HCEC 1CT (cell line): ENCODE results near the gene ESR1.

Source experiments
- DNase-seq: peaks from one replicate; pipeline ENCODE4 v3.0.0-alpha.2; 2017

ESR1 gene

DNA sequence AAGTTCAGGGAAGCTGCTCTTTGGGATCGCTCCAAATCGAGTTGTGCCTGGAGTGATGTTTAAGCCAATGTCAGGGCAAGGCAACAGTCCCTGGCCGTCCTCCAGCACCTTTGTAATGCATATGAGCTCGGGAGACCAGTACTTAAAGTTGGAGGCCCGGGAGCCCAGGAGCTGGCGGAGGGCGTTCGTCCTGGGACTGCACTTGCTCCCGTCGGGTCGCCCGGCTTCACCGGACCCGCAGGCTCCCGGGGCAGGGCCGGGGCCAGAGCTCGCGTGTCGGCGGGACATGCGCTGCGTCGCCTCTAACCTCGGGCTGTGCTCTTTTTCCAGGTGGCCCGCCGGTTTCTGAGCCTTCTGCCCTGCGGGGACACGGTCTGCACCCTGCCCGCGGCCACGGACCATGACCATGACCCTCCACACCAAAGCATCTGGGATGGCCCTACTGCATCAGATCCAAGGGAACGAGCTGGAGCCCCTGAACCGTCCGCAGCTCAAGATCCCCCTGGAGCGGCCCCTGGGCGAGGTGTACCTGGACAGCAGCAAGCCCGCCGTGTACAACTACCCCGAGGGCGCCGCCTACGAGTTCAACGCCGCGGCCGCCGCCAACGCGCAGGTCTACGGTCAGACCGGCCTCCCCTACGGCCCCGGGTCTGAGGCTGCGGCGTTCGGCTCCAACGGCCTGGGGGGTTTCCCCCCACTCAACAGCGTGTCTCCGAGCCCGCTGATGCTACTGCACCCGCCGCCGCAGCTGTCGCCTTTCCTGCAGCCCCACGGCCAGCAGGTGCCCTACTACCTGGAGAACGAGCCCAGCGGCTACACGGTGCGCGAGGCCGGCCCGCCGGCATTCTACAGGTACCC is at the start of gene ESR1:
TSS of gene ESR1 (plus strand) at position 170 of the 858 bp plus-strand sequence. CDS start at position 401, 231 bp downstream.
- no peak for DNase-seq

GRCh38 chr6:151760486-151760885 is 47.0 kb upstream of the ESR1 start:
- no peak for DNase-seq

- no peak for DNase-seq
Observed at GRCh38 chr6:151761851-151762250, 45.6 kb upstream of the ESR1 start.

GRCh38 chr6:151762817-151763216 is 44.7 kb upstream of the ESR1 start:
- no peak for DNase-seq

GRCh38 chr6:151763303-151763702 is 44.2 kb upstream of the ESR1 start:
- no peak for DNase-seq

GRCh38 chr6:151763938-151764680 is 43.4 kb upstream of the ESR1 start:
- DNase-seq, result peak; percentile 44

- DNase-seq, result peak; percentile 67
Observed at GRCh38 chr6:151765444-151765886, 42.0 kb upstream of the ESR1 start.

GRCh38 chr6:151772446-151772845 is 35.0 kb upstream of the ESR1 start:
- DNase-seq, result no peak

- DNase-seq, result no peak
Observed at GRCh38 chr6:151773382-151773781, 34.1 kb upstream of the ESR1 start.

DNA sequence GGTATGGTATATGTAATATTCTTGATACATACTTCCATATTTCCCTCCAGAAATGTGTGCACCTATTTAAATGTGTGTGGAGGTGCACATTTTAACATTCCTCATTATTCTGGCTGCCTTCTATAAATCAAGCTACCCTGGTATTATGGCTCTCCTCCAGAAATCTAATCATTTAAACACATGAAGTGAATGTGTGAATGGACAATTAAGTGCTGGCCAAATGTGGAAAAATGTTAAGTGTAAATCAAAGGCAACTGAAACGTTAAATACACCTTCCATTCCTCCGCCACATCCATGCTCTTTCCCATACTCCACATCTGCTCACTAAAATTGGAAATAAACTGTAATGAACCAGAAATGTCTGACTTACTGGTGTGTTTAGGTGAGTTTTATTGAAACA is 24.9 kb upstream of the ESR1 start:
- no peak for DNase-seq

DNA sequence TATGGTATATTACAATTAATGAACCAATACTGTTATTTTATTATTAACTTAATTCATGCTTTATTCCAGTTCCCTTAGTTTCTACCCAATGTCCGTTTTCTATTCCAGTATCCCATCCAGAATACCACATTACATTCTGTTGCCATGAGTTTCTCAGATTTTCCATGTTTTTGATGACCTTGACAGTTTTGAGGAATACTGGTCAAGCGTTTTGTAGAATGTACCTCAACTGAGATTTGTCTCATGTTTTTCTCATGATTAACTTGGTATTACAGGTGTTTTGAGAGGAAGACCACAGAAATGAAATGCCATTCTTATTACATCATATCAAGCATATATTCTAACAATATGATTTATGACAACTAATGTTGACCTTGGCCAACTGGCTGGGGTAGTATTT is 23.8 kb upstream of the ESR1 start:
- no peak for DNase-seq

GRCh38 chr6:151784441-151785214 is 22.9 kb upstream of the ESR1 start:
- peak; percentile 38 for DNase-seq

DNA sequence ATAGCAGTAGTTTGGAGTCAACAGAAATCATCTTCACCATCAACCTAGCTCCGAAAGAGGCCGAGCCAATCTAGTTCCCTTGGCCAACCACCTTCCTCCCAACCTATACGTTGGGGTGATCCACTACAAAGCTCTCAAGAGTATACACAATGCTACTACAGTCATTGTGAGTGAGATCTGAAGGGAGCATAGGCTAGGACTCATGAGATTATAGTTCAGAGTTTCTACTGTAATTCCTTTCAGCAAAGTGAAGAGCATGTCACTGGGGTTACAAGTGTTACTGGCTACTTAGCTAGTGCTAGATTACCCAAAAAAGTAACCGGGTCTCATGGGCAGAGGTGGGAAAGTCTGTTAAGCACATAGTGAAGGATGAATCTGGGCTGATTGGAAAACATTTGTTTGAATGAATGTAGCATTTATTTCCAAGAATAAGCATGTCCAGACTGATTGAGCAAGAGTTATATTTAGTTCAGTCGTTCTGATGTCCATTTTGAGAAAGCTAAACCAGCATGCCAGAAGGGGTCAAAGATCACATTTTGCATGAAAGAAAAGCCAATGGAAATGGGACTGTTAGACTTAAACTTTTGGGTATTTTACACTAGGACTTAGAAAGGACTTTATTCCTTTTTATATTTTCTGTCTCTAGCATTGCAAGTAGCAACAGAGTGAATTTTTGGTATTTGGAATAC is 10.5 kb upstream of the ESR1 start:
- DNase-seq, result no peak

- no peak for DNase-seq
Observed at GRCh38 chr6:151803743-151804142, 3.7 kb upstream of the ESR1 start.

DNA sequence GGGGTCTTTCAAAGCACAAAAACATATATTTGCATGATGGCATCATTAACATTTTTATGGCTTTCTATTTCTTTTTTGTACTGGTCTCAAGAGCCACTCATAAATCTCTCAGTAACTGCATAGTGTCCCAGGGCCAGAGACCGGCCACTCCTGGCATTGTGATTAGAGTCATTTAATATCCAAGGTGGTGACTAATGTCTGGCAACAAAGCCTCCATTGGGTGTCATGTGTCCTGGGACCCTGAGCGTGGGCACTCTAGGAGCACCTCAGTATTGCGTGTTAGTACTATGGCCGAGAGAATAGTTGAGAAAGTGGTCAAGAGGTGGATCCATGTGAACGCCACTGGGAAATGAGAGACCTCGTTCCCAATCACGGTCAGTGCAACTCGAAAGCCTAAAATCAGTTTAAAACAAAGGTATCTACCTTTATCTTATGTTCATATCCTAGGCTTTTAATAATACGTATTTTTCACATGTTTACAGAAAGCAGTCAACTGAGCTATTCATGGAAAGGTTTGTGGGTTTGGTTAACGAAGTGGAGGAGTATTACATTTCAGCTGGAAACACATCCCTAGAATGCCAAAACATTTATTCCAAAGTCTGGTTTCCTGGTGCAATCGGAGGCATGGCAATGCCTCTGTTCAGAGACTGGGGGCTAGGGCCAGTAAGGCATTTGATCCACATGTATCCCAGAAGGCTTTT is 2.7 kb upstream of the ESR1 start:
- no peak for DNase-seq

GRCh38 chr6:151805286-151805840 is 2.1 kb upstream of the ESR1 start:
- no peak for DNase-seq

DNA sequence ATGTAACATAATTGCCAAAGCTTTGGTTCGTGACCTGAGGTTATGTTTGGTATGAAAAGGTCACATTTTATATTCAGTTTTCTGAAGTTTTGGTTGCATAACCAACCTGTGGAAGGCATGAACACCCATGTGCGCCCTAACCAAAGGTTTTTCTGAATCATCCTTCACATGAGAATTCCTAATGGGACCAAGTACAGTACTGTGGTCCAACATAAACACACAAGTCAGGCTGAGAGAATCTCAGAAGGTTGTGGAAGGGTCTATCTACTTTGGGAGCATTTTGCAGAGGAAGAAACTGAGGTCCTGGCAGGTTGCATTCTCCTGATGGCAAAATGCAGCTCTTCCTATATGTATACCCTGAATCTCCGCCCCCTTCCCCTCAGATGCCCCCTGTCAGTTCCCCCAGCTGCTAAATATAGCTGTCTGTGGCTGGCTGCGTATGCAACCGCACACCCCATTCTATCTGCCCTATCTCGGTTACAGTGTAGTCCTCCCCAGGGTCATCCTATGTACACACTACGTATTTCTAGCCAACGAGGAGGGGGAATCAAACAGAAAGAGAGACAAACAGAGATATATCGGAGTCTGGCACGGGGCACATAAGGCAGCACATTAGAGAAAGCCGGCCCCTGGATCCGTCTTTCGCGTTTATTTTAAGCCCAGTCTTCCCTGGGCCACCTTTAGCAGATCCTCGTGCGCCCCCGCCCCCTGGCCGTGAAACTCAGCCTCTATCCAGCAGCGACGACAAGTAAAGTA is 547 bp upstream of the ESR1 start:
- no peak for DNase-seq

- no peak for DNase-seq
Observed at GRCh38 chr6:151808371-151809241, 1.1 kb downstream of the ESR1 start.

DNA sequence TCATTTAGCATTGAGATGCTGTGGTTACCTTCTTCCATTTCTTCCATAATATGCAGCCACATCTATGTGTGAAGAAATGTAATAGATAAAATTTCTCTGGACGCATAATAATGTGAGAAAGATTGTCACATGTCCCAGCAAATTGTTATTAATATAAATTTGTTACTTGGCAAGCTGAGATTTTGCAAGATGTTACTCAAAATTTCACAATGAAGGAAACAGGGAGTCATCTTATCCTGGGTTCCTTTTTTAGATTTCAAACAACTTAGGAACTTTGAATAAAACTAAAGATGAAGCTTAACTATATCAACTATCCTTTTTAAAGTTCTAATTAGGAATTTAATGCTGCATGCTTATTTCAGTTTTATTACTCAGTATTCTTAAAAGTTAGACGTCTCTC is 3.6 kb downstream of the ESR1 start:
- no peak for DNase-seq

DNA sequence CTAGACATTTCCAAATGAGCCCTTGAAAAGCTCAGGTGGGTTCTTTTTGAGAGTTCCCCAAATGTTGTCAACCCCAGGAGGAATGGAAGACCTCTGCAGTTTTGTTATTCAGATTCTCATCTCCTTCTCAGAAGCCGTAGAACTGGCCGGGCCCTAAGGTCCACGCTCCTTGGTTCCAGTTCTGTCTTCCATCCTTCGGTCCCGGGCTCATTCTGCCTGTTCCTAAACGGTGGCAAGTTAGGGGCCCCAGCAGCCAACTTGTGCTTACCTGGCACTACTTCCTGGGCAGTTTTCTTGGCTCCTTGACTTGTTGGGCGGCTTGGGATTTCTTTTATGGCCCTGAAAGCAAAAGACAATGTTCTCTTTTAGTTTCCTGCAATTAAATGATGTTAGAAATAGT is 6.4 kb downstream of the ESR1 start:
- no peak for DNase-seq
